Stomach smooth muscle (tissue), 2 donors: ENCODE data around the gene HCN4.
"Not testable (repeated sequence)": the region's sequence is repeated elsewhere in the genome, so short reads cannot be mapped to it uniquely, and the experiment has no call there.

ENCODE experiments used
- H3K27ac ChIP-seq: one replicate; pipeline ENCODE4 v1.7.0; 2013; ENCODE audit warnings: mild to moderate bottlenecking, low read length, inconsistent platforms
- H3K27me3 ChIP-seq, 2 donors: one replicate each; pipeline ENCODE4 v1.7.0; 2013; ENCODE audit warnings: low read length in 2 of 2; ENCODE audit not compliant: insufficient read depth in 2 of 2, control insufficient read depth in 1 of 2
- H3K36me3 ChIP-seq, 2 donors: one replicate each; pipeline ENCODE4 v1.7.0; 2013; ENCODE audit warnings: low read length in 2 of 2; ENCODE audit not compliant: control insufficient read depth in 2 of 2, insufficient read depth in 2 of 2
- H3K4me1 ChIP-seq: one replicate; pipeline ENCODE4 v1.7.0; 2013; ENCODE audit warnings: low read length; ENCODE audit not compliant: control insufficient read depth, insufficient read depth
- H3K4me3 ChIP-seq, 2 donors: one replicate each; pipeline ENCODE4 v1.7.0; 2013; ENCODE audit warnings: low read length in 2 of 2
- H3K9ac ChIP-seq, 2 donors: one replicate each; pipeline ENCODE4 v1.7.0; 2013; ENCODE audit warnings: low read length in 2 of 2, mild to moderate bottlenecking in 1 of 2
- H3K9me3 ChIP-seq, 2 donors: one replicate each; pipeline ENCODE4 v1.7.0; 2013; ENCODE audit warnings: low read length in 2 of 2; ENCODE audit not compliant: control insufficient read depth in 2 of 2
- donor health status: healthy.
- donor health status: Pancreatic carcinoma.

The HCN4 gene

DNA sequence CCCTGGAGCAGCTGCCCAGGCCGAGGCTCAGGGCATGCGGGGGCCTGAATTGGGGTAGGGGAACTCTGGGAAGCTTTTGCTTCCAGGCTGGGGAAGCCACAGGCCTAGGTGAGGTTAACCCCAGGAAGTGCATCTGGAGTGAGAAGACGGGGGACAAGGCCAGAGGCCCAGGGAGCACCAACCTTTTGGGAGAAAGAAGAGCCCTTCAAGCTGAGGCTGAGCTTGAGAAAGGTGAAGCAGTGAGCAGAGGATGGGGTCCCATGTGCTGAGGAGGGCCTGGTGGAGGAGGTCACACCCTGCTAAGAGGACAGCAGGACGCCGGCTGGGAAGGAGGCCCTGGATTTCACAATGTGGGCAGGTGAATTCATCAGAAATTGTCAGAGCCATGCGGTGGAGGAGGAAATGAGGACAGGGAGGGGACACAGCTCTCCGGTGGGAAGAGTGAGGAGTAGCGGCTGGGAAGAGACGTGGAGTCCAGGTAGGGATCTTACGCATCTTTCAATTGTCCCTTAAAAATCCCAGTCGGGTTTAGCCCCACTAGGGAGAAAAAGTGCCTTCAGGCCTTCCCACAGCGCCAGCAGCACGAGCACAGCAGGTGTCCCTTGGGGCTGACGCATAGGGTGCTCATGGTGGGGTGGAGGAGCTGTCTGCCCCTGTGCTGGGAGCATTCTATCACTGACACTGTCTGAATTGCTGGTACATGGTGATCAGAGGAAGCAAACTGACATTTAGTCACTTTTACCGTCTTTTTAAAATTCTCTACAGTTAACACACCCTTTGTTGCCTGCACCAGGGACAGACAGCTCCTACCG, 50.9 kb downstream of the HCN4 start:
- peaks cover 8 to 11% of the 10 kb centered on the region in 2 donors for H3K27me3 ChIP-seq
- H3K27ac ChIP-seq, result no peak overlapping the region
- no peaks in the 10 kb centered on the region for H3K9me3 ChIP-seq
- no peak overlapping the region for H3K4me3 ChIP-seq
- no peaks in the 10 kb centered on the region for H3K36me3 ChIP-seq
- no peaks in the 10 kb centered on the region for H3K4me1 ChIP-seq
- H3K9ac ChIP-seq, result no peak overlapping the region

- Histone ChIP-seq H3K4me3 (no peak overlapping the region), H3K9me3 (no peaks in the 10 kb centered on the region), H3K27me3 (peaks cover 0 to 4% of the 10 kb centered on the region in 2 donors), H3K4me1 (no peaks in the 10 kb centered on the region), H3K27ac (no peak overlapping the region), H3K36me3 (peaks cover 0 to 1% of the 10 kb centered on the region in 2 donors), H3K9ac (no peak overlapping the region)
Observed at GRCh38 chr15:73313861-73314260, 54.9 kb downstream of the HCN4 start.

GRCh38 chr15:73308305-73308704, 60.5 kb downstream of the HCN4 start:
- Histone ChIP-seq H3K4me1 (no peaks in the 10 kb centered on the region), H3K9me3 (no peaks in the 10 kb centered on the region), H3K9ac (no peak overlapping the region), H3K4me3 (no peak overlapping the region), H3K27me3 (no peaks in the 10 kb centered on the region), H3K27ac (no peak overlapping the region), H3K36me3 (peaks cover 0 to 5% of the 10 kb centered on the region in 2 donors)

DNA sequence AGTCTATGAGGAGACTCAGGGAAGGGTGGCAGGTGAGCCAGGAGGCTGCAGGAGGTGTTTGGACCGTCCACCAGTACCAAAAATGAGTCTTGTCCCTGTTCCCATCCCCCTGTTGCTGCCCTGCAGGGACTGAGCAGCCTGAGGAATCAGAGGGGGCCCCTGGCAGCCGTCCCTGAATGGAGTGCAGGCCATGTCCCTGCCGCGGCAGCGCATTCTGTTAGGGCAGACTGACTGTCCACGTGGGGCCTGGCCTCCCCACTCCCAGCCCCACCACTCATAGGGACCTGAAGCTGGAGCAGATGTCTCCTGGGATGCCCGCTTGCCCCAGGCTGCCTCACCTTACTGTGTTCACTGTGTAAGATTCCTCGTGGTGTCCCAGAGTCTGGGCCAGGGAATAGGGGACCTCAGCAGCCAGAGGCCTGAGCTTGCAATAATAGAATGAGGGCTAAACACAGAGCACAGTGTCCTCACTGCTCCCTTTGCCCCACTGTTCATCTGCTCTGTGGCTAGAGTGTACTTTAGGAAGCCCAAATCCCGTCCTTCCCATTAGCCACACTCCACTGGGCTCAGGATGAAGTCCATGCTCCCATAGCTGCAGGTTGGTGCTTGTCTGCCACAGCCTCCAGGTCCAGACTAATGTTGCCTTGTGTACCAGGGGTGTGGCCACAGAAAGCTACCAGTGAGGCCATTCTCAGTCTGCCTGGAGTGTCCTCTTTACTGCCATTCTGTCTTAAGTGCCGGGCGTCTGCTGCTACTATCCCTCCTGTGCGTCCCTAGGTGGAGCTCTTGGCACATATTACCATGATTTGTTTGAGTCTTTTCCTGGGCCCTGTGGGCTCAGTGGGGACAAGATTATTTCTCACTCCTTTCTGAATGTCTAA, 63.2 kb downstream of the HCN4 start:
- Histone ChIP-seq H3K4me1 (no peaks in the 10 kb centered on the region), H3K9me3 (no peaks in the 10 kb centered on the region), H3K36me3 (peaks cover 7 to 27% of the 10 kb centered on the region in 2 donors), H3K4me3 (no peak overlapping the region), H3K27me3 (no peaks in the 10 kb centered on the region), H3K9ac (no peak overlapping the region), H3K27ac (no peak overlapping the region)

- peaks cover 10 to 27% of the 10 kb centered on the region in 2 donors for H3K36me3 ChIP-seq
- no peak overlapping the region for H3K27ac ChIP-seq
- no peaks in the 10 kb centered on the region for H3K27me3 ChIP-seq
- H3K4me1 ChIP-seq, result no peaks in the 10 kb centered on the region
- no peak overlapping the region for H3K4me3 ChIP-seq
- no peak overlapping the region for H3K9ac ChIP-seq
- no peaks in the 10 kb centered on the region for H3K9me3 ChIP-seq
Observed at GRCh38 chr15:73303636-73304035, 65.1 kb downstream of the HCN4 start.

DNA sequence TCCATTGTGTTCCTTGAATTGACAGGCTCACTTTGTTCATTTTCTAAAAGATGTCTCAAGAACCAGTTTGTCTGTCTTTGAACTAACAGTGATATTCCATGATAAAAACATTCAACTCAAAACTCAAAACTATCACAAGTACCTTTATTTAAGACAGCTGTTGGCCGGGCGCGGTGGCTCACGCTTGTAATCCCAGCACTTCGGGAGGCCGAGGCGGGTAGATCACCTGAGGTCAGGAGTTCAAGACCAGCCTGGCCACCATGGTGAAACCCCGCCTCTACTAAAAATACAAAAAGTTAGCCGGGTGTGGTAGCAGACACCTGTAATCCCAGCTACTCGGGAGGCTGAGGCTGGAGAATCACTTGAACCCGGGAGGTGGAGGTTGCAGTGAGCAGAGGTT, 68.5 kb downstream of the HCN4 start:
- not testable (repeated sequence) for H3K27me3 ChIP-seq, H3K27ac ChIP-seq, H3K9ac ChIP-seq, H3K4me3 ChIP-seq, H3K9me3 ChIP-seq, H3K4me1 ChIP-seq
- H3K36me3 ChIP-seq, result peaks cover 16 to 33% of the 10 kb centered on the region in 2 donors

- H3K36me3 ChIP-seq, result peaks cover 20 to 35% of the 10 kb centered on the region in 2 donors
Observed at GRCh38 chr15:73298522-73299245, 70.1 kb downstream of the HCN4 start.

DNA sequence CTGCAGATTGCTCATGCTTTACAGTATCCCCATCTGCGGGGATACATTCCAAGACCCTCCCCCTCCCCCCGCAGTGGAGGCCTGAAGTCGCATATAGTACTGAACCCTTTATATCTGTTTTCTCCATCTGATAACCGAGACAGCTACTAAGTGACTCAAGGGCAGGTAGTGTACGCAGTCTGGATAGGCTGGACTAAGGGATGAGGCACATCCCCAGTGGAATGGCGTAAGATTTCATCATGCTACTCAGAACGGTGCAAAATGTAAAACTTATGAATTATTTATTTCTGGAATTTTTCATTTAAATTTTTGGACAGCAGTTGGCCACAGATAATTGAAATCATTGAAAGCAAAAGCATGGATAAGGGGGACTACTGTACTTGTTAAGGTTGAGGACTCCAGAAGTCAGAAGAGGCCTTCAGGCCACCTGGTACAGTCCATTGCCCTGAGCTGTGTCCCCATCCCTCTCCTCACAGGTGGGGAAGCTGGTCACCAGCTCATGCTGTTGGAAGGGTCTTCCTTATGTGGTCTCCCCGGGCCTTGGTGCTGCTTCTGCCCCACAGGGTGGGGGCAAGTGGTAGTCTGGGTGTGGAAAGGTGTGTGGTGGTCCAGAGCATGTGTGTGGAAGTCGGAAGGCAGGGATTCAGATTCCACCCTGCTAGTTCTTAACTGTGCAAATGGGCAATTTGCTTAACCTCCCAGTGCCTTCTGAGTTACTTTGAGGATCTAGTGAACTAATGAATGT, 72.0 kb downstream of the HCN4 start:
- Histone ChIP-seq H3K27ac (no peak overlapping the region), H3K4me1 (no peaks in the 10 kb centered on the region), H3K27me3 (no peaks in the 10 kb centered on the region), H3K36me3 (peaks cover 25 to 29% of the 10 kb centered on the region in 2 donors), H3K9me3 (no peaks in the 10 kb centered on the region), H3K4me3 (no peak overlapping the region), H3K9ac (no peak overlapping the region)

More at GRCh38 chr15:73298522-73299245, 70.1 kb downstream of the HCN4 start:
- H3K9me3 ChIP-seq, result no peaks in the 10 kb centered on the region
- no peaks in the 10 kb centered on the region for H3K27me3 ChIP-seq
- H3K27ac ChIP-seq, result no peak overlapping the region
- no peaks in the 10 kb centered on the region for H3K4me1 ChIP-seq
- H3K4me3 ChIP-seq, result no peak overlapping the region
- no peak overlapping the region for H3K9ac ChIP-seq

- H3K36me3 ChIP-seq, result peaks cover 20 to 23% of the 10 kb centered on the region in 2 donors
- H3K27me3 ChIP-seq, result no peaks in the 10 kb centered on the region
- no peak overlapping the region for H3K9ac ChIP-seq
- H3K4me3 ChIP-seq, result no peak overlapping the region
- H3K9me3 ChIP-seq, result no peaks in the 10 kb centered on the region
- no peaks in the 10 kb centered on the region for H3K4me1 ChIP-seq
- no peak overlapping the region for H3K27ac ChIP-seq
Observed at GRCh38 chr15:73295630-73296286, 73.0 kb downstream of the HCN4 start.
